T-helper 22 cell (primary cell): ENCODE results near the gene PMPCA.

Experiments
- DNase-seq: peaks from one replicate; pipeline ENCODE4 v3.0.0-alpha.2; 2020; ENCODE audit warnings: low read depth

PMPCA gene

GRCh38 chr9:136410500-136411287, at the start of gene PMPCA, which contains the start of gene ENTR1:
TSS of gene PMPCA (plus strand) at chr9:136410658. CDS start at chr9:136410669, 11 bp downstream.
TSS of gene ENTR1 (minus strand) at chr9:136410614. CDS start at chr9:136410397, 217 bp downstream.
- peak; percentile 91 for DNase-seq

DNA sequence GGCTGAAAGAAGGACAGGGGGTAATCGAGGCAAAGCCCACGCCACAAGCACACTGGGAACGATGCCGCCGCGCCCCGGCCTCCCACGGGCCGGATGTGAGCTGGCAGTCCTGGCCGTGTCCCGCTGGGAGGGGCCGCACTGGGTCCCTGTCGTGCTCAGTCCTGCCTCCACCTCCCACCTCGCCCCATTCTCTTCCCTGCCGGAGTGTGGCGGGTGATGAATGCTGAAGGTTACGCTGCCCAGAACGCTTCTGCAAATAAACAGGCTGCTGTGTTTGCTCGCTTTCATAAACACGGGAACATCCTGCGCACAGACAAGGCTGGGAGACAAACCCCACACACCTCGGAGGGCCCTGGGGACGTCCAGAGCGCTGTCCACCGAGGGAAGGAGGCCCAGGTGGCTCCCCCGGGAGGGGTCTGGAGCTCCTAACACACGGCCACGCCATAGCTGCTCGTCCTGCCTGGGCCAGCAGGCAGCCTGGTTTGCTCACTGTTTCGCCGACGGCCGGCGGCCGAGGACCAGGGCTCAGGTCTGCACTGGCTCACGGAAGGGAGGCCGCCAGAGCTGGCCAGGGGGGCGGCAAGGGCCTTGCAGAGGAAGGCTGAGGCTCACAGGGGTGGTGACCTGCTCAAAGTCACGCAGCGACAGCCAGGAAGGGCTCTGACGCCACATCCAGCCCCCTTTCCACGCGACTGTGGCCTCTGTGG, 49.3 kb upstream of the PMPCA start:
- no peak for DNase-seq

DNA sequence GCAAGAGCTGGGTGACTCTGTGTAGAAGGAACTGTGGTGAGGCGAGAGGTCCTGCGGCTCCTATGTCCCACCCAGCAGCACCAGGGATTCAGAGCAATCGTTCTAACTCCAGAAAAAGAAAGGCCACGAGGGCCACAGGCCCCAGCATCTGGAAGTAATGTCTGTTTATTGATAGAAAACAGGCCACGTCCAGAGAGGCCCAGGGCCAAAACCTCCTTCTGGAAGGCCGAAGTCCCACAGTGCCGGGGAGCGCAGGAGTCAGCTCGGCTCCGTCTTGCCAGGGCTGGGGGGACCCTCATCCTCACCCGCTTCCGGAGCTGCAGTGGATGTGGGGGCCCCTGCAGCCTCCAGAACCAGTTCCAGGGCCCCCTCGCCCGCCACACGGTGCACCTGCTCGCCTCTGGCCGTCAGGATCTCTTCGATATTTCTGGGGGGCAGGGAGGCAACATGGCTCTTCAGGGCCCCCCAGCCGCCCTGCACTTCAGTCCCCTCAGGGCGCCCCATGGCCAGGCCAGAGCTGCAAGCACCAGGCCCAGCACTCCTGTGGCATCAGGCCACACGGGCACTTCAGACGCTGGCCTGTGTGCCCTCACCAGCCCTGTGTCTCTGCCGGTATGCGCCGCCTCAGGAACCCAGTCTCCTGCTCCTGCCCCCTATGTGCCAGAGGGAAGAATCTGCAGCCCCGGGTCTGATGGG, 48.6 kb upstream of the PMPCA start:
- DNase-seq = no peak

DNA sequence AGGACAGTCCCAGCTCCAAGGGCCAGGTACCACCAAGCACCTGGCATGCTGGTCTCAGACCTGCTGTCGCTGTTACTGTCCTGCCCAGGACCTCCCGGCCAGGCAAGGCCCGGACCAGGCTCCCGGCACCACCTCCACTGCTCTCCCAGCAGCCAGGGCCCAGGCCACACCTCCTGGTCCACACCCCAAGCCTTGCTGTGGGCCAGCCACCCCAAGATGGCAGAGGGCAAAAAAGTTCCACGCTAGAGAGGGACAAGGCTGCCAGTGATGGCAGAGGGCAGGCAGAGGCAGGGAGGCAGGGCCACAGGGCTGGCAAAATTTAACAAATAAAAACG, 48.0 kb upstream of the PMPCA start:
- DNase-seq = no peak

DNA sequence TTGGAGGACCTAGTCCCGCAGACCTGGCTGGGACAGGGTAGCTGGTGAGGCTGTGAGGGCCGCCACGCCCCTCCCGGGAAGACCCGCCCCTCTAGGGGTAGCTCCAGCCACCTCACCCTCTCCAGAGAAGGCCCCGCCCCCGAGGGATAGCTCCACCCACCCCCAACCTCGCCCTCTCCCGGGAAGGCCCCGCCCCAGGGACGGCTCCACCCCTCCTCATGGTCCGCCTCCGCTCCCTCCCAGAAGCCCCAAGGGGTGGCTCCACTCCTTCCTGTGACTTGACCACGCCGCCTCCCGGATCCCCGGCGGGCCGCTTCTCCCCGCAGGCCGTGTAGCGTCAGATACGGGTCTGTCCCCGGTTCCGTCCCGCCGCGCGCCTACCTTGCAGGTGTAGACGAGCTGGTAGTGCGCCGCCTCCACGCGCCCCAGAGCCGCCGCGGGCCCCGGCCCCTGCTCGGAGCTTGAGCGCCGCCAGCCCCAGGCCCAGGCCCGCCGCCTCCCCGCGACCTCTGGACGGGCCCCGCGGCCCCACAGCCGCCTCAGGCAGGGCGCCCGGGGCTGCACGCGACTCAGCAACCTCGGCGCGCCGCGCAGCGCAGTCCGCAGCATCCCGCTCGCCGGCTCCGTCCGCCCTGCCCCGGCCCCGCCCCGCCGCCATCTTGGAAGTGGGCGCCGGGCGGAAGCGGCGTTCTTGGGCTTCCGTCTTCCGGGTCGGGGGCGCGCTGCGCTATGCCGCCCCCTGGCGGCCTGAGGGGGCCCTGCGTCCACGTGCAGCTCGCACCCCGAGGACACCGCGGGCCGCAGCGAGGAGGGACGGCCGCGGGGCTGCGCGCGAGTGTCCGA, 47.1 kb upstream of the PMPCA start, which contains the start of gene DNLZ:
TSS of gene DNLZ (minus strand) at position 639 of the 843 bp plus-strand sequence. CDS start at position 609, 30 bp downstream.
- peak; percentile 86 for DNase-seq

- no peak for DNase-seq
These were observed 46.3 kb upstream of the PMPCA start for GRCh38 chr9:136363949-136364748.

- DNase-seq = no peak
These were observed 45.3 kb upstream of the PMPCA start for GRCh38 chr9:136364942-136365774.

GRCh38 chr9:136365775-136366222, 44.7 kb upstream of the PMPCA start:
- no peak for DNase-seq

DNA sequence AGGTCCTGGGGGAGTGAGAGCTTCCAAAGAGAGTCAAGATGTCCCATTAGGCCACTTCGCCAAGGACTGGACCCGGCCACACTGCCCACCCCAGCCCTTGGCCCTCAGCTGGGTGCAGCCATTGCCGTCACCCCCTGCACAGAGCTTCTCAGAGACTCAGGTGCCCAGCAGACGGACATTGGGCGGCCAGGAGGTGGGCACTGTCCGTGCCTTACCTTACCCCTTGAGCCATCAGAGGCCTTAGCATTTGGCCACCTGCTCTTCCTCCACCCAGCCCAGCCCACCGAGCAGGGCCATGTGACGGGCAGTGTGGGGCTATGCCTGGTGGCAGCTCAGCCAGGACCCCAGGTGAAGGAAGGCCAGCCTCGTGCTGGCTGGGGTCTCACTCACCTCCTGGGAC, 43.6 kb upstream of the PMPCA start:
- DNase-seq = no peak

- DNase-seq = no peak
These were observed 42.9 kb upstream of the PMPCA start for GRCh38 chr9:136367296-136368145.

DNA sequence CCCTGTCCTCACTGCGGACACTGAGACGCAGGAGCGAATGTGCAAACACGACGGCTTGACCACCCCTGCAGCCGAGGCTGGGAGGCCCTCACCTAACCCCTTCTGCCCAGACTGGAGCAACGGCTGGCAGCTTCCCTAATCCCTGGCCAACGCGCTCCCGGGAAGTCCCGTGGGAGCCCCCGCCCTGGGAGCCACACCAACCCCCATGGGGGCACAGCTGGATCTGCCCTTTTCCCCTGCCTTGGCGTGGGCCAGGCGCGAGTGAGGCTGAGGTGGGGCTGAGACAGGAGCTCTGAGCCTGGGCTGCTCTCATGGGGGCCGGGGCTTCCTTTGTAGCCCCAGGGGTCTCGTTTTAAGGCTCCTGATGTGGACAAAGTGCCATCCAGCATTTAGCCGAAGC, 42.3 kb upstream of the PMPCA start:
- no peak for DNase-seq

DNA sequence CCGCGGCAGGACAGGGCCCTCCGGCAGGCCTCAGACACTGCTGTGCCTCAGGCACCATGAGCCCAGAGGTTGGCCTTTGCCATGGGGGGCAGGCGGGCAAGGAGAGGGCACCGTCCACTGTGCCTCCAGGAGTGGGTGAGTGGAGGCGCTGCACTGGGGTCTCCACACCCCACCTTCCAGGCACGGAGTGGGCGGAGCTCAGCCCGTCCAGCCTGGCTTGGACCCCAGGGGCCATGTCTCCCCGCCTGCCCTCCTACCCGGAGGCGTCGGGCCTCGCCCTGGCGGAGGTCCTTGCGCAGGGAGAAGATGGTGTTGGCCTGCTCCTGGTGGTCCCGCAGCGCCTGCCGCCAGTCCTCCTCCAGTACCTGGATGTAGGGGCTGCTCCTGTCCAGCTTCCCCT, 40.4 kb upstream of the PMPCA start:
- DNase-seq = no peak

DNA sequence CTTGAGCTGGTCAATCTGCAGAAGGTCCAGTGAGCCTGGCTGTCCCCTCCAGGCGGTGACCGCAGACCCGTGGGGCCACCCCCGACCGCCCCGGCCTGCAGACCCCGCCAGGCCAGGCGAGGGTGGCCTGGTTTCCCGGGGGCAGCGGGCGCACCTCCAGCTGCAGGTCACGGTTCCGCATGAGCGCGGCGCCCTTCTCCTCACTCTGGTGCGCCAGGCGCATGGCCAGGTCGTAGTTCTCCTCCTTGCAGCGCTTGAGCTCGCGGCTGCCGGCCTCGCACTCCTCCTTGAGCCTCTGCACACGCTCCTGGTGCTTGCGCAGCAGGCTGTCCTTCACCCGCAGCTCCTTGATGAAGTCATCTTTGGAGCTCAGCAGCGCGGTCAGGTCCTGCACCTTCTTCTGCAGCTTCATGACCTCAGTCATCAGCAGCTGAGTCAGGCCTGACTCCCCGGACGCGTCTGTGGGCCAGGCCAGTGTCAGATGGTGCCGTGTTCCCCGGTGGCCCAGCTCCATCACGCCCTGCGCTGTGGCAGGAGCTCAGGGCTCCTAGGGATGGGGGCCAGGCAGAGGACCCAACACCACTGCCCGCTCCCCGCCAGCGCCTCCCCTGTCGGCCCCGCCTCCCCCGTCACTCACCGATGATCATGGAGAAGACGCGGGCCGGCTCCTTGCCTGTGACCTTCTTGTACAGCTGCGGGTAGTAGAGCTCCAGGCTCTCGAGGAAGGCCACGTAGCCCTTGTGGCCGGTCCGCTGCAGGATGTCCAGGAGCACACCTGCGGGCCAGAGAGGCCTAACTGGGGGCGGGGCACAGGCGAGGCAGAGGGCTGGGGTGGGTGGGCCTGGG, 39.5 kb upstream of the PMPCA start:
- DNase-seq = no peak

DNA sequence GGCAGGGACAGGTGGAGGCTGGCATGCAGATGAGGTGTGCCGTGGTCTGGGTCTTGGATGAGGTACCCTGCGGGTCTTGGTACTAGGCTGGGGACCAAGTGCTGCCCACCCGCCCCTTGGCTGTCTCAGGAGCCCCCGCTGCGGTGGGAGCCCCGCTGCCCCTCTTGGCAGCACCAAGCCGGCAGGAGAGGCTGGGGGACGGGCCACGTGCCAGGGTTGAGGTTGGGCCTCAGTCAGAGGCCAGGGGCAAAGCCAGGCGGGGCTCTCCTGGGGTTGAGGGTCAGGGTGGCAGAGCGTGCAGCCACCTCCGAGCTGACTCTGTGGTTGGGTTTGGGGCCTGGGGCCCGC, 39.0 kb upstream of the PMPCA start:
- no peak for DNase-seq

DNA sequence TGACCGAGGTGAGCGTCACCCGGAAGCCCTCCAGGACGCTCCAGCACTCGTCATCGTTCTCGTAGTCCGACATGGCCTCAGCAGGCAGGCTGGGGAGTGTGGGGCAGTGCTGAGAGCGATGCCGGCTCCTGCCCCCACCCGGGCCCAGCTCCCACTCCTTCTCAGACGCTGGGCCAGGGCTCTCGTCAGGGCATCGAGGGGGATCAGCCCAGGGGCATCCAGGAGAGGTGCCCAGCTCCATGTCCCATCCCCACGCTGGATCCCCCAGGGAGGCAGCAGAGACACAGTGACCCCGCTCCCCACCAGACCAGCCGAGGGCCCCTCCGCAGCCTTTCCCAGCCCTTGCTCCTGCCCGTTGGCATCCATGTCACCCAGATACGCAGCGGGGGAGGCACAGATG, 38.5 kb upstream of the PMPCA start:
- DNase-seq = no peak

DNA sequence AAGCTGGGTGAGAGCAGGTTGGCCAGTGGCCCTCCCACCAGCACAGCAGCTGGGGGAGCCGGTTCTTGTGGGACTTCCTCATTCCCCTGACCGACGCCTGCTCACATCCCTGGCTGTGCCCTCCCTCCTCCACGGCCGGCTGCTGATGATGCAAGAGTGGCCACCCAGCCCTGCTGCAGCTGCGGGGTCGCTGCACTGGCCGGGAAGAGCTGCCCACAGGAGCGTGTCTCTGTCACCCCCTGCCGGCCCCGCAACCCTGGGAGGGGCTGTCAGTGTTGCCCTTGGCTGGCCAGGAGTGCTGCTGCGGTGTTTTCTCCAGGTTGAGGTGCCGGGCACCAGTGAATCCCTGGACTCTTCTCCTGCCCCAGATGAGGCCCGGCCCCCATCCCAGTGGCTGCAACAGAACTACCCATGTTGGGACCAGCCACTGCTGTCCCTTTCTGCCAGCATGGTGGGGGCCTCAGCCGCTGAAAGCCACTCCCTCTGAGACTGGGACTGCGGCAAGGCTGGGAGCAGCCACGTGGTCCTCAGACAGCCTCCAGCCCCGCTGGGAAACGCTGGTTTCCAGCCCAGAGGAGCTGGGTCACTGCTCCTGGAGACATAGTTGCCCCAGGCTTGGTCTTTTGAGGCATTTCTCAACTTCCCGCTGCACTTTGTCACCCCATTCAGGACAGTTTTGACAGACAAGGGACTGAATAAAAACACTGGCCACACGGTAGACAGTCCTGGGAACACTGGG, 37.7 kb upstream of the PMPCA start:
- no peak for DNase-seq
